Measurements from ENCODE around the gene LTN1.

LTN1 gene

GRCh38 chr21:28979092-28979491, 13.6 kb downstream of the LTN1 start:
- Histone ChIP-seq H3K4me3 (ENCODE audit: low read depth in 1 of 2, low read length in 2 of 2) (no peak overlapping the region), H3K27ac (ENCODE audit: low read length) (no peak overlapping the region), H3K9me3 (ENCODE audit: control insufficient read depth in 1 of 2, low read length in 2 of 2) (no peaks in the 10 kb centered on the region), H3K4me1 (ENCODE audit: control insufficient read depth in 1 of 2, insufficient read depth in 2 of 2, low read length in 2 of 2) (peaks cover 0 to 4% of the 10 kb centered on the region in 2 donors), H3K36me3 (ENCODE audit: control insufficient read depth in 1 of 2, insufficient read depth in 2 of 2, low read length in 2 of 2) (peaks cover 35 to 50% of the 10 kb centered on the region in 2 donors), H3K27me3 (ENCODE audit: low read depth, low read length) (no peaks in the 10 kb centered on the region)

GRCh38 chr21:28975397-28975796, 17.3 kb downstream of the LTN1 start:
- Histone ChIP-seq H3K27ac (ENCODE audit: low read length) (no peak overlapping the region), H3K4me1 (ENCODE audit: control insufficient read depth in 1 of 2, insufficient read depth in 2 of 2, low read length in 2 of 2) (peaks cover 0 to 4% of the 10 kb centered on the region in 2 donors), H3K4me3 (ENCODE audit: low read depth in 1 of 2, low read length in 2 of 2) (no peak overlapping the region), H3K9me3 (ENCODE audit: control insufficient read depth in 1 of 2, low read length in 2 of 2) (no peaks in the 10 kb centered on the region), H3K36me3 (ENCODE audit: control insufficient read depth in 1 of 2, insufficient read depth in 2 of 2, low read length in 2 of 2) (peaks cover 16 to 31% of the 10 kb centered on the region in 2 donors), H3K27me3 (ENCODE audit: low read depth, low read length) (no peaks in the 10 kb centered on the region)

GRCh38 chr21:28974531-28975227, 18.0 kb downstream of the LTN1 start:
- Histone ChIP-seq H3K9me3 (ENCODE audit: control insufficient read depth in 1 of 2, low read length in 2 of 2) (no peaks in the 10 kb centered on the region), H3K36me3 (ENCODE audit: control insufficient read depth in 1 of 2, insufficient read depth in 2 of 2, low read length in 2 of 2) (peaks cover 19 to 32% of the 10 kb centered on the region in 2 donors), H3K4me3 (ENCODE audit: low read depth in 1 of 2, low read length in 2 of 2) (no peak overlapping the region), H3K27ac (ENCODE audit: low read length) (no peak overlapping the region), H3K4me1 (ENCODE audit: control insufficient read depth in 1 of 2, insufficient read depth in 2 of 2, low read length in 2 of 2) (peaks cover 0 to 4% of the 10 kb centered on the region in 2 donors), H3K27me3 (ENCODE audit: low read depth, low read length) (no peaks in the 10 kb centered on the region)

GRCh38 chr21:28972398-28972797, 20.3 kb downstream of the LTN1 start:
- H3K9me3 ChIP-seq (ENCODE audit: control insufficient read depth in 1 of 2, low read length in 2 of 2) = no peaks in the 10 kb centered on the region
- H3K4me1 ChIP-seq (ENCODE audit: control insufficient read depth in 1 of 2, insufficient read depth in 2 of 2, low read length in 2 of 2) = peaks cover 0 to 4% of the 10 kb centered on the region in 2 donors
- peaks cover 23 to 39% of the 10 kb centered on the region in 2 donors for H3K36me3 ChIP-seq (ENCODE audit: control insufficient read depth in 1 of 2, insufficient read depth in 2 of 2, low read length in 2 of 2)
- H3K27me3 ChIP-seq (ENCODE audit: low read depth, low read length) = no peaks in the 10 kb centered on the region
- H3K4me3 ChIP-seq (ENCODE audit: low read depth in 1 of 2, low read length in 2 of 2) = no peak overlapping the region
- no peak overlapping the region for H3K27ac ChIP-seq (ENCODE audit: low read length)

- Histone ChIP-seq H3K9me3 (ENCODE audit: control insufficient read depth in 1 of 2, low read length in 2 of 2) (no peaks in the 10 kb centered on the region), H3K4me3 (ENCODE audit: low read depth in 1 of 2, low read length in 2 of 2) (no peak overlapping the region), H3K27ac (ENCODE audit: low read length) (no peak overlapping the region), H3K36me3 (ENCODE audit: control insufficient read depth in 1 of 2, insufficient read depth in 2 of 2, low read length in 2 of 2) (peaks cover 35 to 43% of the 10 kb centered on the region in 2 donors), H3K4me1 (ENCODE audit: control insufficient read depth in 1 of 2, insufficient read depth in 2 of 2, low read length in 2 of 2) (peaks cover 0 to 4% of the 10 kb centered on the region in 2 donors), H3K27me3 (ENCODE audit: low read depth, low read length) (no peaks in the 10 kb centered on the region)
Measured at GRCh38 chr21:28971171-28971570, 21.5 kb downstream of the LTN1 start.

GRCh38 chr21:28963831-28964230, 28.8 kb downstream of the LTN1 start:
- Histone ChIP-seq H3K27me3 (ENCODE audit: low read depth, low read length) (no peaks in the 10 kb centered on the region), H3K4me3 (ENCODE audit: low read depth in 1 of 2, low read length in 2 of 2) (no peak overlapping the region), H3K36me3 (ENCODE audit: control insufficient read depth in 1 of 2, insufficient read depth in 2 of 2, low read length in 2 of 2) (peaks cover 39 to 57% of the 10 kb centered on the region in 2 donors), H3K4me1 (ENCODE audit: control insufficient read depth in 1 of 2, insufficient read depth in 2 of 2, low read length in 2 of 2) (no peaks in the 10 kb centered on the region), H3K27ac (ENCODE audit: low read length) (no peak overlapping the region), H3K9me3 (ENCODE audit: control insufficient read depth in 1 of 2, low read length in 2 of 2) (no peaks in the 10 kb centered on the region)

GRCh38 chr21:28962465-28962864, 30.2 kb downstream of the LTN1 start:
- no peak overlapping the region for H3K4me3 ChIP-seq (ENCODE audit: low read depth in 1 of 2, low read length in 2 of 2)
- no peak overlapping the region for H3K27ac ChIP-seq (ENCODE audit: low read length)
- no peaks in the 10 kb centered on the region for H3K9me3 ChIP-seq (ENCODE audit: control insufficient read depth in 1 of 2, low read length in 2 of 2)
- peaks cover 41 to 58% of the 10 kb centered on the region in 2 donors for H3K36me3 ChIP-seq (ENCODE audit: control insufficient read depth in 1 of 2, insufficient read depth in 2 of 2, low read length in 2 of 2)
- no peaks in the 10 kb centered on the region for H3K27me3 ChIP-seq (ENCODE audit: low read depth, low read length)
- no peaks in the 10 kb centered on the region for H3K4me1 ChIP-seq (ENCODE audit: control insufficient read depth in 1 of 2, insufficient read depth in 2 of 2, low read length in 2 of 2)

GRCh38 chr21:28961927-28962326, 30.8 kb downstream of the LTN1 start:
- Histone ChIP-seq H3K27ac (ENCODE audit: low read length) (no peak overlapping the region), H3K27me3 (ENCODE audit: low read depth, low read length) (no peaks in the 10 kb centered on the region), H3K4me1 (ENCODE audit: control insufficient read depth in 1 of 2, insufficient read depth in 2 of 2, low read length in 2 of 2) (no peaks in the 10 kb centered on the region), H3K36me3 (ENCODE audit: control insufficient read depth in 1 of 2, insufficient read depth in 2 of 2, low read length in 2 of 2) (peaks cover 41 to 52% of the 10 kb centered on the region in 2 donors), H3K9me3 (ENCODE audit: control insufficient read depth in 1 of 2, low read length in 2 of 2) (no peaks in the 10 kb centered on the region), H3K4me3 (ENCODE audit: low read depth in 1 of 2, low read length in 2 of 2) (no peak overlapping the region)

- Histone ChIP-seq H3K9me3 (ENCODE audit: control insufficient read depth in 1 of 2, low read length in 2 of 2) (no peaks in the 10 kb centered on the region), H3K27me3 (ENCODE audit: low read depth, low read length) (no peaks in the 10 kb centered on the region), H3K4me3 (ENCODE audit: low read depth in 1 of 2, low read length in 2 of 2) (no peak overlapping the region), H3K36me3 (ENCODE audit: control insufficient read depth in 1 of 2, insufficient read depth in 2 of 2, low read length in 2 of 2) (peaks cover 30 to 44% of the 10 kb centered on the region in 2 donors), H3K27ac (ENCODE audit: low read length) (no peak overlapping the region), H3K4me1 (ENCODE audit: control insufficient read depth in 1 of 2, insufficient read depth in 2 of 2, low read length in 2 of 2) (no peaks in the 10 kb centered on the region)
Measured at GRCh38 chr21:28960245-28960644, 32.4 kb downstream of the LTN1 start.

- Histone ChIP-seq H3K27me3 (ENCODE audit: low read depth, low read length) (no peaks in the 10 kb centered on the region), H3K4me3 (ENCODE audit: low read depth in 1 of 2, low read length in 2 of 2) (no peak overlapping the region), H3K9me3 (ENCODE audit: control insufficient read depth in 1 of 2, low read length in 2 of 2) (no peaks in the 10 kb centered on the region), H3K4me1 (ENCODE audit: control insufficient read depth in 1 of 2, insufficient read depth in 2 of 2, low read length in 2 of 2) (no peaks in the 10 kb centered on the region), H3K27ac (ENCODE audit: low read length) (no peak overlapping the region), H3K36me3 (ENCODE audit: control insufficient read depth in 1 of 2, insufficient read depth in 2 of 2, low read length in 2 of 2) (peaks cover 30 to 44% of the 10 kb centered on the region in 2 donors)
Measured at GRCh38 chr21:28959367-28960099, 33.1 kb downstream of the LTN1 start.

GRCh38 chr21:28953247-28953646, 39.4 kb downstream of the LTN1 start:
- peaks cover 34 to 41% of the 10 kb centered on the region in 2 donors for H3K36me3 ChIP-seq (ENCODE audit: control insufficient read depth in 1 of 2, insufficient read depth in 2 of 2, low read length in 2 of 2)
- no peaks in the 10 kb centered on the region for H3K4me1 ChIP-seq (ENCODE audit: control insufficient read depth in 1 of 2, insufficient read depth in 2 of 2, low read length in 2 of 2)
- H3K27me3 ChIP-seq (ENCODE audit: low read depth, low read length) = no peaks in the 10 kb centered on the region
- H3K27ac ChIP-seq (ENCODE audit: low read length) = no peak overlapping the region
- no peak overlapping the region for H3K4me3 ChIP-seq (ENCODE audit: low read depth in 1 of 2, low read length in 2 of 2)
- no peaks in the 10 kb centered on the region for H3K9me3 ChIP-seq (ENCODE audit: control insufficient read depth in 1 of 2, low read length in 2 of 2)
